GM18909 (cell line): Measurements from ENCODE around the gene C11orf98.
A peak's percentile ranks its signal among the peaks of the same experiment; 100 is the strongest.
"Not testable (repeated sequence)": the region's sequence is repeated elsewhere in the genome, so short reads cannot be mapped to it uniquely, and the experiment has no call there.

Experiments
- ATAC-seq: cut with Tn5 transposase; IDR thresholded peaks from one replicate; pipeline ENCODE4 v1.9.1; 2021; ENCODE audit warnings: mild to moderate bottlenecking; ENCODE audit not compliant: unreplicated experiment, poor library complexity

The C11orf98 gene

DNA sequence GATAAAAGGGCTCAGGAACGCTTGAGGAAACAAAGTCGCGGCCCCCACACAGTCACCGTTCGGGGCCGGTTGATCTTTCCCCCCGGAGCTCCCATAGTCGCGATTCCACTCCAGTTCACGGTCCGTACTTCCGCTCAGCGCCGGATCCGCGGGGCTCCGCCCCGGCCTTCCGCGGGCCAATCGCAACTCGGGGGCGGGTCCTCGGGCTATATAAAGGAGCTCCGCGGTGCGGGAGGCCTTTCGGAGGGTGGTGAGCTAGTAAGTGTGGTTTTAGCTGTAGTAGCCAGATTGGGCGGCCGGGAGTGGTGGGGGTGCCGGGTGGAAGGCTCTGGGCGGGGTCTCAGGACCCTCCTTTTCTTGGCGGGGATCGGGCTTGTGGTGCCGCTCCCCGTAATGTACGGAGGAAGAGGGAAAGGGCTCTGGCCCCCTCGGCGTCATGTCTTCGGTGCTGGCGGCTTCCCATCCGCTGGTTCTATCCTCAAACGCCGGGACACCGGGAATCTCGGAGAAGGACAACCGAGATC is at the start of gene C11orf98, which contains the start of gene CSKMT:
Gene C11orf98 (minus strand): TSS at position 136 of the 524 bp plus-strand sequence. CDS start 41 bp downstream, at position 95.
Gene CSKMT (plus strand): TSS at position 238 of the 524 bp plus-strand sequence. CDS start 568 bp downstream, outside the sequence.
- ATAC-seq = peak; percentile 87

- ATAC-seq = no peak
These were observed 48.3 kb upstream of the C11orf98 start for GRCh38 chr11:62713343-62713742.

GRCh38 chr11:62712861-62713260 is 47.9 kb upstream of the C11orf98 start:
- no peak for ATAC-seq

GRCh38 chr11:62712276-62712812 is 47.3 kb upstream of the C11orf98 start:
- no peak for ATAC-seq

GRCh38 chr11:62710001-62710345 is 45.0 kb upstream of the C11orf98 start:
- no peak for ATAC-seq

- ATAC-seq = peak; percentile 64
These were observed 44.4 kb upstream of the C11orf98 start for GRCh38 chr11:62709247-62710000.

DNA sequence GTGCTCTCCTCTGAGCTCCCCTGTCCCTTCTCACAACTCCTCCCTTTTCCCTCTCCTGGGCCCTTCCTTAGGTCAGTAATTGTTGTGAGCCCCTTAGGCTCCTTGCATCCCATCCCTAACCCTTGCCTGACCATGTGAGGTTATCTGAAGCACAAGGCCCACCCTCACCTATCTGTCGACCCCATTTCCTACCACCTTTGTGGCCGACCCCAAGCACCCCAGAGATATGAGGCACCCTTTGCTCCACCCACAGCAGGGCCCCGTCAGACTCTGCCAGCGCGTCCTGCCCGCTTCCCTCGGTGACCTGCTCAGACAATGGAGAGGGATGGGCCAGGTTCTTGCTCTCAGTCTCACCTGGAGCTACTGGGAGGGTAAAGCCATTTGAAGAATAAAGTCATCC is 43.8 kb upstream of the C11orf98 start:
- ATAC-seq = peak; percentile 4

DNA sequence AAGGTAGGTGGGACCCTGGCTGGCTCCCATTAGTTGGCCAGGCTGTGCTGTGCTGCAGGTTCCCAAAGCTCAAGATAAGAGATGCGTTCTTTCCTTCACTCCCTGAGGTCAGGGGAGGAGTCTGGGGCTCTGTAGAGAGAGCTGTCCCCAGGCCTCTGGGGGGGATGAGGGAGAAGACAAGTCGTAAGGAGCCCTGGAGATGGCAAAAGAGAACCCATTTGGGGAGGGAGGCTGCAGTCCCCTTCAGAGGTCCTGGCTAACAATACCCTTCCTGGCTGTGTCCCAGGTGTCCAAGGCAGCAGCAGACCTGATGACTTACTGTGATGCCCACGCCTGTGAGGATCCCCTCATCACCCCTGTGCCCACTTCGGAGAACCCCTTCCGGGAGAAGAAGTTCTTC is 43.4 kb upstream of the C11orf98 start:
- no peak for ATAC-seq

- no peak for ATAC-seq
These were observed 42.4 kb upstream of the C11orf98 start, which contains the start of the genes BSCL2 and GNG3 for GRCh38 chr11:62707277-62707861. BSCL2 (minus strand) TSS chr11:62707424; CDS start chr11:62707195, 229 bp downstream. GNG3 (plus strand) TSS chr11:62707676; CDS start chr11:62708296, 620 bp downstream.

- no peak for ATAC-seq
These were observed 41.8 kb upstream of the C11orf98 start for GRCh38 chr11:62706850-62707247.

GRCh38 chr11:62705880-62706849 is 41.2 kb upstream of the C11orf98 start:
- ATAC-seq = peak; percentile 68

GRCh38 chr11:62705413-62705812 is 40.4 kb upstream of the C11orf98 start:
- ATAC-seq = no peak

DNA sequence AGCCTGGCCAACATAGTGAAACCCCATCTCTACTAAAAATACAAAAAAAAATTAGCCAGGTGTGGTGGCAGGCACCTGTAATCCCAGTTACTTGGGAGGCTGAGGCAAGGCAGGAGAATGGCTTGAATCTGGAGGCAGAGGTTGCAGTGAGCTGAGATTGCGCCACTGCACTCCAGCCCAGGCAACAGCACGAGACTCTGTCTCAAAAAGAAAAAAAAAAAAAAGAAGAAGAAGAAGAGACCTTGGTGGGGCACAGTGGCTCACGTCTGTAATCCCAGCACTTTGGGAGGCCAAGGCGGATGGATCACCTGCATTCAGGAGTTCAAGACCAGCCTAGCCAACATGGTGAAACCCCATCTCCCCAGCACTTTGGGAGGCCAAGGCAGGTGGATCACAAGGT is 38.9 kb upstream of the C11orf98 start:
- ATAC-seq = not testable (repeated sequence)

DNA sequence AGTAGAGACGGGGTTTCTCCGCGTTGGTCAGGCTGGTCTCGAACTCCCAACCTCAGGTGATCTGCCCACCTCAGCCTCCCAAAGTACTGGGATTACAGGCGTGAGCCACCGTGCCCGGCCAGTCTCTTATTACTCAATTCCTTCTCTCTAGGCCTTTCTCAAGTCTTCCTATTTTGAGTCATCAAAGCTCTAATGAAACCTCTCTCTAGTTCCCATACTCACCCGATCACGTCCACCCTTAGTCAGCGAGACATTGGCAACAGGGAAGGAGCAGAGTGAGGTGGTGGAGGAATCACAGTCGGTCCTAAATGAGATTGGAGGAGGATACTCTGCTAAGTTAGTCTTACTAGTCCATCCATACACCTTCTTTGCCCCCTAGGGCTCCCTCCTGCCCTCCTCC is 37.2 kb upstream of the C11orf98 start:
- ATAC-seq = no peak

DNA sequence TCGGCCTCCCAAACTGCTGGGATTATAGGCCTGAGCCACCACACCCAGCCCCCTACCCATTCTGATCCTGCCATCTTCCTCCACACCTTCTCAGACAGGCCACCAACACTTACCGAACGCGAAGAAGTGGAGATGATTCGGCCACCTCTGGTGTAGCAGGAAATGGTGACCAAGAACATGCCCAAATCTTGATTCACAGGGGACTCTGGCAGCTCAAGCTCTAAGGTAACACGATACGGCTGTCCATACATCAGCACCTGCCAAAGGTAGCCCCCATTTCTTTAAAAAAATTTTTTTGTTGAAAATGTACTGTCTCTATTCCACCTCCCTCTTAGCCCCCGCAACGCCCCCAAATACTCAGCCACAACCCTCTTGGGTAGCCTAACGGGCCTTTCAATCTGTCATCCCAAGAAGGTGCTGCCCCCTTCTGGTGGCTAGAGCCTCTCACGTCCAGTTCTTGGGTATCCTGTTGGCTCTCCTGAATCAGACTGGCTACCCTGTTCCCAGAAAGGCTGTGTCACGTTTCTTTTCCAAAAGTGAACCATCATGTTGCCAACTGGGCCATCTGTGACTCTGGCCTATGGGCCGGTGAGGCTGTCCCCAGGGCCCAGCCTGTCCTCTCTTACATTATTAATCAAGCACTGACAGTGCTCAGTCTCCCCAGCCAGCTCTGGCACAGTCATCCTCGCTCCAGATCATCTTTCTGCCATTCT is 29.6 kb upstream of the C11orf98 start:
- ATAC-seq = no peak

DNA sequence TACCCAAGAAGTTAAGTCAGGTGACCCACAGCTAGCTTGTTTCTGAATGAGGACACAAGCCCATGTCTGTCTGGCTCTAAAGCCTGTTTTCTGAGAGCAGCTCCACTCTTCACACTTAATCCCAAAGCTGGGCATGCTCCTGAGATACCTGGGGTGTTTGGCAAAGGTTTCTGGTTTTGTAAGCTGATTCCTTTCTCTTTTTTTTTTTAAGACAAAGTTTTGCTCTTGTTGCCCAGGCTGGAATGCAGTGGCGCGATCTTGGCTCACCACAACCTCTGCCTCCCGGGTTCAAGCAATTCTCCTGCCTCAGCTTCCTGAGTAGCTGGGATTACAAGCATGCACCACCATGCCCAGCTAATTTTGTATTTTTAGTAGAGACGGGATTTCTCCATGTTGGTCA is 28.6 kb upstream of the C11orf98 start:
- ATAC-seq = not testable (repeated sequence)

- ATAC-seq = no peak
These were observed 24.6 kb upstream of the C11orf98 start, which contains the start of gene LRRN4CL for GRCh38 chr11:62689421-62690183. LRRN4CL (minus strand) TSS chr11:62689530; CDS start chr11:62688508, 1,022 bp downstream.

DNA sequence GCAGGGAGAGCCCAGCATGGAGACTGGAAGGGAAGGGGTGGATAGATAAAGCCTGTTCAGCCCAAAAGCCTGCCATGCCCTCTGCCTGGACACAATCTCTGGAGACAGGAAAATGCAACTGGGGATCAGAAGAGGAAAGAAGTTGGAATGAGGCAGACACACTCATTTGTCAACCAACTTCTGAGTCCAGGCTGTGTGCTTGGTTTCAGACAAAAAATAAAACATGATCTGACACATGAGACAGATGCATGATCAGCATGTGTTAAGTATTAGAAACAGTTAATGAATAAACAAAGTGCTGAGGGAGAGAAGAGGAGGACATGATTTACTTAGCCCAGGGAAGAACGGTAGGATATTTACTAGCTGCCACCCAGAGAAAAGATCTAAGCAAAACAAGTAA is 23.5 kb upstream of the C11orf98 start:
- no peak for ATAC-seq
